DND-41 (cell line): ENCODE results near the gene LMO2.

Source experiments
- ATAC-seq: fragments of 200-7000 bp; cut with Tn5 transposase; 3 replicates; pipeline ENCODE4 v1.9.1; 2021; ENCODE audit warnings: low read depth; ENCODE audit not compliant: insufficient read depth
- DNase-seq: peaks from one replicate; pipeline ENCODE4 v3.0.0-alpha.2; 2020
- H2AFZ ChIP-seq: 2 replicates; pipeline ENCODE4 v1.6.0; 2012; ENCODE audit warnings: low read depth, low read length
- H3K27ac ChIP-seq: 2 replicates; pipeline ENCODE4 v1.5.1; 2012; ENCODE audit warnings: low read length, inconsistent platforms
- H3K27me3 ChIP-seq: fragments of 200-600 bp; sonication (generic); 2 replicates; pipeline ENCODE4 v1.6.0; 2012; ENCODE audit warnings: low read length, mild to moderate bottlenecking, inconsistent platforms; ENCODE audit not compliant: insufficient read depth, poor library complexity
- H3K36me3 ChIP-seq: 2 replicates; pipeline ENCODE4 v1.5.1; 2012; ENCODE audit warnings: low read length, inconsistent platforms; ENCODE audit not compliant: insufficient read depth
- H3K4me1 ChIP-seq: 2 replicates; pipeline ENCODE4 v1.5.1; 2012; ENCODE audit warnings: mild to moderate bottlenecking, low read length; ENCODE audit not compliant: insufficient read depth
- H3K4me2 ChIP-seq: 2 replicates; pipeline ENCODE4 v1.6.0; 2012; ENCODE audit warnings: mild to moderate bottlenecking, moderate library complexity, low read length, inconsistent platforms; ENCODE audit not compliant: insufficient read depth
- H3K4me3 ChIP-seq, 2 experiments: fragments of 200-600 bp in 1 of 2; shearing (Covaris generic) in 1 of 2; 2 replicates each; pipeline ENCODE4 v1.5.1; 2012 to 2016; ENCODE audit warnings: inconsistent platforms in 2 of 2, low read length in 2 of 2, mild to moderate bottlenecking in 2 of 2, low read depth in 1 of 2, moderate library complexity in 1 of 2
- H3K79me2 ChIP-seq: 2 replicates; pipeline ENCODE4 v1.6.0; 2012; ENCODE audit warnings: low read length, inconsistent platforms; ENCODE audit not compliant: insufficient read depth
- H3K9ac ChIP-seq: 2 replicates; pipeline ENCODE4 v1.6.0; 2012; ENCODE audit warnings: low read depth, mild to moderate bottlenecking, inconsistent platforms, low read length, moderate library complexity
- H3K9me3 ChIP-seq: 2 replicates; pipeline ENCODE4 v1.5.1; 2012; ENCODE audit warnings: low read length, moderate library complexity, mild to moderate bottlenecking, inconsistent platforms; ENCODE audit not compliant: insufficient read depth, severe bottlenecking
- H4K20me1 ChIP-seq: 2 replicates; pipeline ENCODE4 v1.6.0; 2012; ENCODE audit warnings: low read length; ENCODE audit not compliant: insufficient read depth
- EZH2 ChIP-seq: IDR thresholded peaks from 3 replicates; pipeline ENCODE4 v1.6.1; 2012; ENCODE audit warnings: borderline replicate concordance, low read depth, mild to moderate bottlenecking, moderate library complexity, low read length, inconsistent platforms; ENCODE audit not compliant: severe bottlenecking
- TF ChIP-seq, protein P1 (sequence below): IDR thresholded peaks from 2 replicates; pipeline ENCODE4 v1.5.1; 2012; ENCODE audit warnings: borderline replicate concordance, low read length, moderate library complexity, mild to moderate bottlenecking; ENCODE audit not compliant: poor library complexity, severe bottlenecking; ENCODE audit errors: extremely low read depth

LMO2 gene

DNA sequence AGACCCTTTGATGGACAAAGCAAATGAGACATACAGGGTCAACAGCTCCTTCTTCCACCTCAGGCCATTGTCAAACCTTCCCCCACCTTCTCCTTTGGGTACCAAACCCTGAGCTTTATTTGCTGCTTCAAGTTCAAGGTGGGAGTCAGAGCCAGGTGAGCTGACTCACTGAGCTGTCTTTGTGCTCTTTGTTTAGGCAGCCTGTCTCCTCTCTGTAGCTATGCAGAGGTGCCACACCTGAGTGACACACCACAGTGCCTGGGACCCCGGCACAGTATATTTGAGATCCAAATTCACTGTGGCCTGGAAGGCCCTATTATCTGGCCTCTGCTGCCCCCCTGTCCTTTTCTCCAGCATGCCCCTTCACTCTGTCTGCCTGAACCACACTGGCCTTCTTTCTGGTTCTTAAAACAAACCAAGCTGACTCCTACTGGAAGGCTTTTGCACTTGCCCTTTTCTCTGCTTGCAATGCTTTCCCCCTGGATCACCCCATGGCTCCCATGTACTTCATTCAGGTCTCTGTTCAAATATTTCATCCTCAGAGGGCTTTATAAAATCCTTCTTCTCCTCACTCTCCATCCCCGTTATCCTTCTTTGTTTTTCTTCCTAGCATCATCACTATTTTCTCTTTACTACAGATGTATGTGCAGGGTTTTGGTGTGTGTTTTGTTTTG, 16.1 kb downstream of the LMO2 start:
- TF ChIP-seq, protein P1, sequence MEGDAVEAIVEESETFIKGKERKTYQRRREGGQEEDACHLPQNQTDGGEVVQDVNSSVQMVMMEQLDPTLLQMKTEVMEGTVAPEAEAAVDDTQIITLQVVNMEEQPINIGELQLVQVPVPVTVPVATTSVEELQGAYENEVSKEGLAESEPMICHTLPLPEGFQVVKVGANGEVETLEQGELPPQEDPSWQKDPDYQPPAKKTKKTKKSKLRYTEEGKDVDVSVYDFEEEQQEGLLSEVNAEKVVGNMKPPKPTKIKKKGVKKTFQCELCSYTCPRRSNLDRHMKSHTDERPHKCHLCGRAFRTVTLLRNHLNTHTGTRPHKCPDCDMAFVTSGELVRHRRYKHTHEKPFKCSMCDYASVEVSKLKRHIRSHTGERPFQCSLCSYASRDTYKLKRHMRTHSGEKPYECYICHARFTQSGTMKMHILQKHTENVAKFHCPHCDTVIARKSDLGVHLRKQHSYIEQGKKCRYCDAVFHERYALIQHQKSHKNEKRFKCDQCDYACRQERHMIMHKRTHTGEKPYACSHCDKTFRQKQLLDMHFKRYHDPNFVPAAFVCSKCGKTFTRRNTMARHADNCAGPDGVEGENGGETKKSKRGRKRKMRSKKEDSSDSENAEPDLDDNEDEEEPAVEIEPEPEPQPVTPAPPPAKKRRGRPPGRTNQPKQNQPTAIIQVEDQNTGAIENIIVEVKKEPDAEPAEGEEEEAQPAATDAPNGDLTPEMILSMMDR, result no peak
- TF ChIP-seq EZH2, result no peak

DNA sequence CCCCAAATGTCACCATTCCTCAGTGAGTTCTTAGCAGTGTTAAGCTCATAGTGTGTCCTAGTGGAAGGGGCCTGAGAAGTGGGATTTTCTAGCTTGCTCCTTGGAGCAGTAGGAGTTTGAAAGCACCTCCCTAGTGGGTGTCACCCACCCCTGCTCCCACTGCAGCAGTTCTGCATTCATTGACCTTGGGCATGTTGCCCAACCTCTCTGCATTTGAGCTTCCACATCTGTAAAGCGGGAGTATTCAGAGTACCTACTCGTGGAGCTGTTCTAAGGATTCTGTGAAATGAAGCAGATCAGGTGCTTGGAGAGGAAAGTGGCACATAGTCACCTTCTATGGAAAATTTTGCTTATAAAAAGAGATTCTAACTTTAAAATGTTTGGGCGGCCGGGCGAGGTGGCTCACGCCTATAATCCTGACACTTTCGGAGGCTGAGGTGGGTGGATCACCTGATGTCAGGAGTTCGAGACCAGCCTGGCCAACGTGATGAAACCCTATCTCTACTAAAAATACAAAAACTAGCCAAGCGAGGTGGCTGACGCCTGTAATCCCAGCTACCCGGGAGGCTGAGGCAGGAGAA, 16.9 kb downstream of the LMO2 start:
- H3K4me2 ChIP-seq, result no peak overlapping the region

More for the DNA sequence above, 16.1 kb downstream of the LMO2 start:
- Histone ChIP-seq H3K27me3 (peaks cover 15% of the 10 kb centered on the region), H3K9me3 (no peaks in the 10 kb centered on the region), H3K9ac (no peak overlapping the region), H3K36me3 (no peaks in the 10 kb centered on the region), H3K27ac (no peak overlapping the region), H4K20me1 (no peaks in the 10 kb centered on the region), H3K4me1 (no peaks in the 10 kb centered on the region), H3K4me3 (no peak overlapping the region), H3K4me2 (no peak overlapping the region), H3K79me2 (no peaks in the 10 kb centered on the region), H2AFZ (no peak overlapping the region)
- no peak for DNase-seq
- ATAC-seq, result no peak

GRCh38 chr11:33874433-33874832, 17.4 kb downstream of the LMO2 start:
- Histone ChIP-seq H3K4me2 (no peak overlapping the region), H3K36me3 (no peaks in the 10 kb centered on the region)
- DNase-seq, result no peak

More for the DNA sequence above, 16.9 kb downstream of the LMO2 start:
- ATAC-seq (no peak), DNase-seq (no peak)
- H3K9me3 ChIP-seq, result no peaks in the 10 kb centered on the region
- H3K27me3 ChIP-seq, result peaks cover 22% of the 10 kb centered on the region
- no peaks in the 10 kb centered on the region for H3K79me2 ChIP-seq
- TF ChIP-seq EZH2, result no peak
- TF ChIP-seq, protein P1, result no peak
- no peak overlapping the region for H2AFZ ChIP-seq
- H4K20me1 ChIP-seq, result no peaks in the 10 kb centered on the region
- no peaks in the 10 kb centered on the region for H3K36me3 ChIP-seq
- H3K9ac ChIP-seq, result no peak overlapping the region
- H3K27ac ChIP-seq, result no peak overlapping the region
- no peak overlapping the region for H3K4me3 ChIP-seq
- H3K4me1 ChIP-seq, result no peaks in the 10 kb centered on the region

More at GRCh38 chr11:33874433-33874832, 17.4 kb downstream of the LMO2 start:
- Histone ChIP-seq H3K27ac (no peak overlapping the region), H3K79me2 (no peaks in the 10 kb centered on the region), H2AFZ (no peak overlapping the region), H3K4me1 (no peaks in the 10 kb centered on the region), H3K4me3 (no peak overlapping the region), H4K20me1 (no peaks in the 10 kb centered on the region), H3K9ac (no peak overlapping the region), H3K27me3 (peaks cover 25% of the 10 kb centered on the region), H3K9me3 (no peaks in the 10 kb centered on the region)
- ATAC-seq, result no peak
- no peak for TF ChIP-seq EZH2
- TF ChIP-seq, protein P1, result no peak
